ENCODE measurements around the gene PTGER3. TPM values are rescaled to one million over a fixed set of nuclear protein-coding genes. Genes with fewer than 3 reads are reported as not detected.

The PTGER3 gene
- polyA plus RNA-seq, 3 donors = 0.29 TPM; not detected in 2

- H3K27me3 Mint-ChIP-seq (ENCODE audit: low read depth in 3 of 3) = peaks cover 0 to 2% (median 0%) of the 10 kb centered on the region in 3 donors
- no peak for TF ChIP-seq CTCF (IDR thresholded peaks at IDR 0.05)
- no peaks in the 10 kb centered on the region for H3K4me1 Mint-ChIP-seq
- Histone ChIP-seq H4K20me1 (ENCODE audit: insufficient read depth, low read length) (no peaks in the 10 kb centered on the region), H3K27ac (ENCODE audit: low read depth in 1 of 2, low read length in 2 of 2) (no peak overlapping the region), H3K36me3 (replicated peaks in 1 of 2; ENCODE audit: control insufficient read depth in 1 of 2, insufficient read depth in 2 of 2, low read length in 2 of 2) (no peaks in the 10 kb centered on the region), H3K9me3 (replicated peaks in 1 of 2; ENCODE audit: control insufficient read depth in 1 of 2, insufficient read depth in 1 of 2, low read length in 2 of 2) (peaks cover 12 to 18% of the 10 kb centered on the region in 2 donors), H3K27me3 (ENCODE audit: control insufficient read depth in 2 of 2, insufficient read depth in 2 of 2, low read length in 2 of 2) (no peaks in the 10 kb centered on the region), H2AFZ (ENCODE audit: insufficient read depth, low read depth, low read length, poor library complexity, severe bottlenecking) (no peak overlapping the region), H3K9ac (ENCODE audit: insufficient read depth, low read length, poor library complexity, severe bottlenecking) (no peak overlapping the region), H3K4me2 (replicated peaks; ENCODE audit: extremely low read depth, low read length, poor library complexity, severe bottlenecking) (no peak overlapping the region), H3K4me3 (replicated peaks in 1 of 3; ENCODE audit: low read depth in 2 of 3, low read length in 3 of 3) (no peak overlapping the region), H3K79me2 (ENCODE audit: insufficient read depth, low read length) (no peaks in the 10 kb centered on the region), H3K4me1 (ENCODE audit: control insufficient read depth in 1 of 2, insufficient read depth in 2 of 2, low read length in 2 of 2) (no peaks in the 10 kb centered on the region)
- no peaks in the 10 kb centered on the region for H3K36me3 Mint-ChIP-seq
- H3K9me3 Mint-ChIP-seq = peaks cover 6 to 21% (median 10%) of the 10 kb centered on the region in 7 donors
- no peak overlapping the region for H3K27ac Mint-ChIP-seq
- 100% methylated on average over 1 of the region's 2 CpGs for WGBS (ENCODE audit: insufficient coverage)
- H3K4me3 Mint-ChIP-seq = no peak overlapping the region
- DNase-seq = no peak
- intact Hi-C loops (cut with micrococcal nuclease) = no loop called here
These were observed 125.4 kb downstream of the PTGER3 start for GRCh38 chr1:70922196-70922595.

Small RNA genes within 50 kb of the gene (small RNA-seq; reads per million reads assigned to genes)
- 370 reads per million, percentile 98 among the genes with 10 or more reads in this experiment for gene MIR186 (ENCODE audit: insufficient read length, low read depth)

Other genes with a start within 250 kb of the PTGER3 start
- gene ZRANB2, start 33.2 kb upstream of the PTGER3 start, polyA plus RNA-seq = 10 to 100 TPM; 21.3 to 42.1 (median 22.9) TPM

All from CD14-positive monocyte (primary cell).